ENCODE measurements around the gene ATP8A1. TPM values are rescaled to one million over a fixed set of nuclear protein-coding genes. Genes with fewer than 3 reads are reported as not detected.

ATP8A1 gene
- total RNA-seq, 1 donor from 2014 or later, result 11.6 TPM

GRCh38 chr4:42371305-42372252 lies 285.3 kb downstream of the ATP8A1 start:
- H3K36me3 Mint-ChIP-seq, result no peaks in the 10 kb centered on the region
- peak; percentile 78 for TF ChIP-seq CTCF (conservative IDR thresholded peaks at IDR 0.05)
- H3K27ac Mint-ChIP-seq, result no peak overlapping the region
- DNase-seq (ENCODE audit: extremely low spot score, unreplicated experiment), result no peak
- H3K4me1 Mint-ChIP-seq (ENCODE audit: unreplicated experiment), result peaks cover 4% of the 10 kb centered on the region
- no peak overlapping the region for H3K4me3 Mint-ChIP-seq
- peaks cover 7% of the 10 kb centered on the region for H3K27me3 Mint-ChIP-seq
- H3K9me3 Mint-ChIP-seq, result no peaks in the 10 kb centered on the region

- no peak overlapping the region for H3K27ac Mint-ChIP-seq
- H3K36me3 Mint-ChIP-seq, result no peaks in the 10 kb centered on the region
- no peak for DNase-seq (ENCODE audit: extremely low spot score, unreplicated experiment)
- H3K27me3 Mint-ChIP-seq, result peaks cover 2% of the 10 kb centered on the region
- TF ChIP-seq CTCF (conservative IDR thresholded peaks at IDR 0.05), result no peak
- no peak overlapping the region for H3K4me3 Mint-ChIP-seq
- H3K4me1 Mint-ChIP-seq (ENCODE audit: unreplicated experiment), result peaks cover 4% of the 10 kb centered on the region
- no peaks in the 10 kb centered on the region for H3K9me3 Mint-ChIP-seq
Observed at GRCh38 chr4:42369489-42369888, 287.4 kb downstream of the ATP8A1 start.

GRCh38 chr4:42366959-42367358 lies 289.9 kb downstream of the ATP8A1 start:
- DNase-seq (ENCODE audit: extremely low spot score, unreplicated experiment), result no peak
- Mint-ChIP-seq H3K36me3 (no peaks in the 10 kb centered on the region), H3K4me1 (ENCODE audit: unreplicated experiment) (peaks cover 4% of the 10 kb centered on the region), H3K9me3 (no peaks in the 10 kb centered on the region), H3K4me3 (no peak overlapping the region), H3K27me3 (peaks cover 10% of the 10 kb centered on the region), H3K27ac (no peak overlapping the region)
- no peak for TF ChIP-seq CTCF (conservative IDR thresholded peaks at IDR 0.05)

GRCh38 chr4:42364266-42365053 lies 292.4 kb downstream of the ATP8A1 start:
- Mint-ChIP-seq H3K27ac (no peak overlapping the region), H3K36me3 (no peaks in the 10 kb centered on the region), H3K9me3 (no peaks in the 10 kb centered on the region), H3K4me3 (no peak overlapping the region), H3K27me3 (peaks cover 22% of the 10 kb centered on the region), H3K4me1 (ENCODE audit: unreplicated experiment) (no peaks in the 10 kb centered on the region)
- no peak for TF ChIP-seq CTCF (conservative IDR thresholded peaks at IDR 0.05)
- DNase-seq (ENCODE audit: extremely low spot score, unreplicated experiment), result no peak

GRCh38 chr4:42363614-42364013 lies 293.3 kb downstream of the ATP8A1 start:
- no peak overlapping the region for H3K27ac Mint-ChIP-seq
- H3K4me1 Mint-ChIP-seq (ENCODE audit: unreplicated experiment), result no peaks in the 10 kb centered on the region
- DNase-seq (ENCODE audit: extremely low spot score, unreplicated experiment), result no peak
- peaks cover 27% of the 10 kb centered on the region for H3K27me3 Mint-ChIP-seq
- TF ChIP-seq CTCF (conservative IDR thresholded peaks at IDR 0.05), result no peak
- H3K9me3 Mint-ChIP-seq, result no peaks in the 10 kb centered on the region
- H3K4me3 Mint-ChIP-seq, result no peak overlapping the region
- H3K36me3 Mint-ChIP-seq, result no peaks in the 10 kb centered on the region

All from type B pancreatic cell (in vitro differentiated cells).